SU-DHL-6 (cell line): ENCODE data around the gene LRRK1.

ENCODE experiments used
- H2AFZ ChIP-seq: fragments of 200-600 bp; sonication (generic); 2 replicates; pipeline ENCODE4 v1.6.1; 2014; ENCODE audit warnings: low read depth, mild to moderate bottlenecking, moderate library complexity, mixed read lengths, antibody characterized with exemption, low read length; ENCODE audit not compliant: severe bottlenecking
- H3F3A ChIP-seq: fragments of 200-600 bp; shearing (Covaris generic); 2 replicates; pipeline ENCODE4 v1.6.0; 2016; ENCODE audit warnings: antibody characterized with exemption, mild to moderate bottlenecking; ENCODE audit not compliant: insufficient read depth
- H3K27ac ChIP-seq: fragments of 200-600 bp; sonication (generic); 2 replicates; pipeline ENCODE4 v1.5.1; 2016; ENCODE audit warnings: low read depth, mild to moderate bottlenecking, low read length, moderate library complexity, mixed read lengths
- H3K27me3 ChIP-seq: fragments of 200-600 bp; sonication (generic), shearing (Covaris generic); 2 replicates; pipeline ENCODE4 v1.6.0; 2014; ENCODE audit warnings: mild to moderate bottlenecking, low read length
- H3K36me3 ChIP-seq: fragments of 200-600 bp; sonication (generic); 2 replicates; pipeline ENCODE4 v1.6.1; 2014; ENCODE audit warnings: mild to moderate bottlenecking, low read length, mixed read lengths
- H3K4me2 ChIP-seq: fragments of 300-600, 200-600 bp; shearing (Covaris generic), sonication (generic); 2 replicates; pipeline ENCODE4 v1.6.0; 2014; ENCODE audit warnings: low read length, low read depth, mild to moderate bottlenecking; ENCODE audit not compliant: poor library complexity, severe bottlenecking
- H3K4me3 ChIP-seq: fragments of 200-600 bp; sonication (generic); 2 replicates; pipeline ENCODE4 v1.5.1; 2014; ENCODE audit warnings: antibody characterized with exemption, low read length, mild to moderate bottlenecking, mixed read lengths; ENCODE audit not compliant: insufficient read depth, poor library complexity, severe bottlenecking
- H3K79me2 ChIP-seq: fragments of 200-600 bp; sonication (generic); 2 replicates; pipeline ENCODE4 v1.6.1; 2014; ENCODE audit warnings: mild to moderate bottlenecking, low read length, moderate library complexity; ENCODE audit not compliant: insufficient read depth
- H3K9ac ChIP-seq: fragments of 200-600 bp; sonication (generic); 2 replicates; pipeline ENCODE4 v1.7.0; 2014; ENCODE audit warnings: mild to moderate bottlenecking, low read length
- H3K9me2 ChIP-seq: fragments of 200-600 bp; sonication (generic); replicated peaks from 2 replicates; pipeline ENCODE4 v1.6.1; 2014; ENCODE audit warnings: low read length; ENCODE audit not compliant: insufficient read depth
- H3K9me3 ChIP-seq: fragments of 200-600 bp; sonication (generic); 2 replicates; pipeline ENCODE4 v1.6.1; 2014; ENCODE audit warnings: low read length, mixed read lengths; ENCODE audit not compliant: insufficient read depth
- H4K20me1 ChIP-seq: fragments of 200-600 bp; sonication (generic); 2 replicates; pipeline ENCODE4 v1.6.1; 2014; ENCODE audit warnings: low read depth, mild to moderate bottlenecking, antibody characterized with exemption, low read length, moderate library complexity, mixed read lengths
- EZH2phosphoT487 ChIP-seq: fragments of 200-600 bp; sonication (generic), shearing (Covaris generic); conservative IDR thresholded peaks from 2 replicates; pipeline ENCODE4 v1.6.1; 2018; ENCODE audit warnings: mild to moderate bottlenecking, antibody characterized with exemption, low read length, moderate library complexity, mixed read lengths
- TF ChIP-seq, protein P1 (sequence below): fragments of 200-600 bp; sonication (generic); IDR thresholded peaks from one replicate; pipeline ENCODE4 v1.5.1; 2017; ENCODE audit warnings: antibody characterized with exemption, mild to moderate bottlenecking, low read length, moderate library complexity; ENCODE audit not compliant: insufficient read depth, poor library complexity, severe bottlenecking

Gene LRRK1

DNA sequence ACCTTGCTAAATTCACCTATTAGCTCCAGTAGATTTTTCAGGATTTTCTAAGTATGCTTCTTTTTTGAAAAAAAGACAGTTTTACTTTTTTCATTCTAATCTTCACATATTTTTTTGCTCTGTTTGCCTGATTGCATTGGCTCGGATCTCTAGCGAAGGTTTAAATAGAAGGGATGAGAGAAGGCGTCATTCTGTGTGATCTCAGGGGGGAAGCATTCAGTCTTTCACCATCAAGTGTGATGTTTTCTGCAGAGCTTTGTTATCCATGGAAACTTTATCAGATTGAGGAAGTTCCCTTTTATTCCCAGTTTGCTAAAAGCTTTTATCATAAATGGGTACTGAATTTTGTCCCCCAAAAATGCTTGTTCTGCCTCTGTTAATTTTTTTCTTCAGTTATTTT lies 120.3 kb downstream of the LRRK1 start:
- Histone ChIP-seq H3K9me2 (no peaks in the 10 kb centered on the region), H2AFZ (no peak overlapping the region), H3K27me3 (no peaks in the 10 kb centered on the region), H4K20me1 (peaks cover 28% of the 10 kb centered on the region), H3K79me2 (peaks cover 46% of the 10 kb centered on the region), H3K9ac (no peak overlapping the region), H3K4me2 (no peak overlapping the region), H3K27ac (no peak overlapping the region), H3K9me3 (no peaks in the 10 kb centered on the region), H3K4me3 (no peak overlapping the region), H3F3A (peaks cover 46% of the 10 kb centered on the region), H3K36me3 (peaks cover 75% of the 10 kb centered on the region)
- TF ChIP-seq EZH2phosphoT487 = no peak
- TF ChIP-seq, protein P1, sequence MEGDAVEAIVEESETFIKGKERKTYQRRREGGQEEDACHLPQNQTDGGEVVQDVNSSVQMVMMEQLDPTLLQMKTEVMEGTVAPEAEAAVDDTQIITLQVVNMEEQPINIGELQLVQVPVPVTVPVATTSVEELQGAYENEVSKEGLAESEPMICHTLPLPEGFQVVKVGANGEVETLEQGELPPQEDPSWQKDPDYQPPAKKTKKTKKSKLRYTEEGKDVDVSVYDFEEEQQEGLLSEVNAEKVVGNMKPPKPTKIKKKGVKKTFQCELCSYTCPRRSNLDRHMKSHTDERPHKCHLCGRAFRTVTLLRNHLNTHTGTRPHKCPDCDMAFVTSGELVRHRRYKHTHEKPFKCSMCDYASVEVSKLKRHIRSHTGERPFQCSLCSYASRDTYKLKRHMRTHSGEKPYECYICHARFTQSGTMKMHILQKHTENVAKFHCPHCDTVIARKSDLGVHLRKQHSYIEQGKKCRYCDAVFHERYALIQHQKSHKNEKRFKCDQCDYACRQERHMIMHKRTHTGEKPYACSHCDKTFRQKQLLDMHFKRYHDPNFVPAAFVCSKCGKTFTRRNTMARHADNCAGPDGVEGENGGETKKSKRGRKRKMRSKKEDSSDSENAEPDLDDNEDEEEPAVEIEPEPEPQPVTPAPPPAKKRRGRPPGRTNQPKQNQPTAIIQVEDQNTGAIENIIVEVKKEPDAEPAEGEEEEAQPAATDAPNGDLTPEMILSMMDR = no peak

DNA sequence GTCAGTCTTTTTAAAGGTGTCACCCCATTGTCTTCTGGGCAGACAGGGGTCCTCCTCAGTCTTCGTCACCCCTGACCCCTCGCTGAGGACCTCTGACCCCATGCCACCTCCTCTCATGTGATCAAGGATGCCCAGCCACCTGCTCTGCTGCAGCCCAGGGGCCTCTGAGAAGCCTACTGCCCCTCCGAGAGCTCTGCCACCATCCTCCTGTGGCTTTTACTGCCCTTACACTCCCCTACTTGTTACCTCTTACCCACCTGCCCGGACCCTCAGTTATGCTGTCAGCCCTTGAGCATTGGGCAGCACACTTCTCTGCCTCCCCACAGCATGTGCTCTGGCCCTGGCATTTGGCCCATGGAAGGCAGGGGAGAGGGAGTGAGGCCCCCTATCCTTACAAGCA lies 123.2 kb downstream of the LRRK1 start:
- H3K4me3 ChIP-seq = no peak overlapping the region

DNA sequence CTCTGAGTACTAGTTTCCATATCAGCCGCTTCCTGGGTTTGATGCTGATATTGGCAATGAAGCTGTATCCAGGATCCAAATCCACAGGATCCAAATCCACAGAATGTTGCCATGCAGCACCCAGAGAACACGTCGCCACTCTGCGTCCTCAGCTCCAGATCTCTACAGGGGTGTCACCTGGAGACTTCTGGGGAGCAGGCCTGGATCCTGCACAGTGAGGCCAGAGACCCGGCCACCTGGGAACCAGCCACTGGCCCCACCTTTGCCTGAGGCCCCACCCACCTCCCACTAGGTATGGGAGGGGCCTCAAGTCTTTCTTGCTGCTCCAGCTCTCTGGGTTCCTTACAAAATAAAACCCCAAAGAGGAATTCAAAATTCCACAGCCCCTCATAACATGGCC lies 123.9 kb downstream of the LRRK1 start:
- Histone ChIP-seq H3K27ac (no peak overlapping the region), H3K27me3 (no peaks in the 10 kb centered on the region)
- TF ChIP-seq, protein P1 = no peak
- TF ChIP-seq EZH2phosphoT487 = no peak

More for the DNA sequence above, 123.2 kb downstream of the LRRK1 start:
- no peaks in the 10 kb centered on the region for H3K9me2 ChIP-seq
- peaks cover 21% of the 10 kb centered on the region; the same call in 1 of the 2 replicates for H4K20me1 ChIP-seq
- H3K27ac ChIP-seq = no peak overlapping the region
- no peaks in the 10 kb centered on the region for H3K9me3 ChIP-seq
- H3K27me3 ChIP-seq = no peaks in the 10 kb centered on the region
- H2AFZ ChIP-seq = no peak overlapping the region
- peaks cover 50% of the 10 kb centered on the region for H3K36me3 ChIP-seq
- no peak overlapping the region for H3K4me2 ChIP-seq
- peaks cover 25% of the 10 kb centered on the region; the same call in 1 of the 2 replicates for H3F3A ChIP-seq
- peaks cover 17% of the 10 kb centered on the region for H3K79me2 ChIP-seq
- no peak overlapping the region for H3K9ac ChIP-seq
- TF ChIP-seq, protein P1 = no peak
- no peak for TF ChIP-seq EZH2phosphoT487

More for the DNA sequence above, 123.9 kb downstream of the LRRK1 start:
- H3K4me2 ChIP-seq = no peak overlapping the region
- no peaks in the 10 kb centered on the region for H3K9me2 ChIP-seq
- peaks cover 25% of the 10 kb centered on the region; the same call in 1 of the 2 replicates for H3F3A ChIP-seq
- H4K20me1 ChIP-seq = peaks cover 21% of the 10 kb centered on the region; the same call in 1 of the 2 replicates
- peaks cover 15% of the 10 kb centered on the region for H3K79me2 ChIP-seq
- no peaks in the 10 kb centered on the region for H3K9me3 ChIP-seq
- H3K4me3 ChIP-seq = no peak overlapping the region
- no peak overlapping the region for H2AFZ ChIP-seq
- peaks cover 48% of the 10 kb centered on the region for H3K36me3 ChIP-seq
- no peak overlapping the region for H3K9ac ChIP-seq
